SK-N-SH treated with all-trans-retinoic acid at 6 μM for 48 hours (cell line): ENCODE data around the gene SLC6A3.

Source experiments
- ATAC-seq: fragments of 200-7000 bp; cut with Tn5 transposase; 3 replicates; pipeline ENCODE4 v1.9.1; 2020; ENCODE audit warnings: mild to moderate bottlenecking, moderate library complexity
- BACH2 ChIP-seq: fragments of 250-450 bp; sonication (Bioruptor Pico); IDR thresholded peaks from 2 replicates; pipeline ENCODE4 v1.9.0; 2021; ENCODE audit warnings: mild to moderate bottlenecking, borderline replicate concordance
- CREB5 ChIP-seq: fragments of 250-450 bp; sonication (Bioruptor Pico); IDR thresholded peaks from 2 replicates; pipeline ENCODE4 v1.5.1; 2020; ENCODE audit warnings: low read depth, mild to moderate bottlenecking, moderate library complexity
- CSDC2 ChIP-seq: fragments of 250-450 bp; sonication (Bioruptor Pico); IDR thresholded peaks from 2 replicates; pipeline ENCODE4 v1.5.0; 2020; ENCODE audit warnings: mild to moderate bottlenecking, moderate library complexity
- ESRRG ChIP-seq: fragments of 250-450 bp; sonication (Bioruptor Pico); IDR thresholded peaks from 2 replicates; pipeline ENCODE4 v1.6.1; 2021; ENCODE audit warnings: mild to moderate bottlenecking
- GLIS3 ChIP-seq: fragments of 250-450 bp; sonication (Bioruptor Pico); IDR thresholded peaks from 2 replicates; pipeline ENCODE4 v1.5.0; 2020; ENCODE audit warnings: mild to moderate bottlenecking, moderate library complexity
- ISL1 ChIP-seq: fragments of 250-450 bp; sonication (Bioruptor Pico); IDR thresholded peaks from 2 replicates; pipeline ENCODE4 v2.1.2; 2022; ENCODE audit warnings: mild to moderate bottlenecking, moderate library complexity
- OSR1 ChIP-seq: fragments of 250-450 bp; sonication (Bioruptor Pico); IDR thresholded peaks from 2 replicates; pipeline ENCODE4 v1.8.0; 2022; ENCODE audit warnings: moderate library complexity, mild to moderate bottlenecking, inconsistent platforms
- POU6F1 ChIP-seq: fragments of 250-450 bp; sonication (Bioruptor Pico); IDR thresholded peaks from 2 replicates; pipeline ENCODE4 v1.8.0; 2021; ENCODE audit warnings: low read depth, mild to moderate bottlenecking, moderate library complexity, borderline replicate concordance
- PPARA ChIP-seq: fragments of 250-450 bp; sonication (Bioruptor Pico); IDR thresholded peaks from 2 replicates; pipeline ENCODE4 v1.5.0; 2020; ENCODE audit warnings: mild to moderate bottlenecking, borderline replicate concordance
- RARB ChIP-seq: fragments of 250-450 bp; sonication (Bioruptor Pico); IDR thresholded peaks from 2 replicates; pipeline ENCODE4 v1.8.0; 2021; ENCODE audit warnings: mild to moderate bottlenecking, moderate library complexity
- TCF4 ChIP-seq: fragments of 250-450 bp; sonication (Bioruptor Pico); IDR thresholded peaks from 2 replicates; pipeline ENCODE4 v1.8.0; 2021; ENCODE audit warnings: mild to moderate bottlenecking, moderate library complexity, borderline replicate concordance
- TOX ChIP-seq: fragments of 250-450 bp; sonication (Bioruptor Pico); IDR thresholded peaks from 2 replicates; pipeline ENCODE4 v1.8.0; 2021; ENCODE audit warnings: mild to moderate bottlenecking, moderate library complexity, borderline replicate concordance
- TSHZ2 ChIP-seq: fragments of 250-450 bp; sonication (Bioruptor Pico); IDR thresholded peaks from 2 replicates; pipeline ENCODE4 v1.5.0; 2020; ENCODE audit warnings: mild to moderate bottlenecking, moderate library complexity
- ZC3H10 ChIP-seq: fragments of 250-450 bp; sonication (Bioruptor Pico); IDR thresholded peaks from 2 replicates; pipeline ENCODE4 v1.5.1; 2021; ENCODE audit warnings: mild to moderate bottlenecking, moderate library complexity
- ZFP3 ChIP-seq: fragments of 250-450 bp; sonication (Bioruptor Pico); IDR thresholded peaks from 2 replicates; pipeline ENCODE4 v1.5.0; 2020; ENCODE audit warnings: mild to moderate bottlenecking, moderate library complexity
- ZFP30 ChIP-seq: fragments of 450-650 bp; formaldehyde crosslinking; IDR thresholded peaks from 2 replicates; pipeline ENCODE4 v1.5.0; 2022; ENCODE audit warnings: mild to moderate bottlenecking, moderate library complexity
- ZNF565 ChIP-seq: fragments of 450-650 bp; formaldehyde crosslinking; conservative IDR thresholded peaks from 2 replicates; pipeline ENCODE4 v1.5.0; 2020; ENCODE audit warnings: low read depth, mild to moderate bottlenecking, moderate library complexity
- ZNF70 ChIP-seq: fragments of 450-650 bp; formaldehyde crosslinking; IDR thresholded peaks from 2 replicates; pipeline ENCODE4 v1.5.0; 2020; ENCODE audit warnings: mild to moderate bottlenecking, moderate library complexity
- ZNF8 ChIP-seq: fragments of 450-650 bp; formaldehyde crosslinking; IDR thresholded peaks from 2 replicates; pipeline ENCODE4 v1.5.0; 2020; ENCODE audit warnings: mild to moderate bottlenecking, moderate library complexity
- TF ChIP-seq, protein P1 (sequence below): fragments of 250-450 bp; sonication (Bioruptor Pico); IDR thresholded peaks from 2 replicates; pipeline ENCODE4 v1.8.0; 2020; ENCODE audit warnings: mild to moderate bottlenecking, moderate library complexity, borderline replicate concordance

Gene SLC6A3

DNA sequence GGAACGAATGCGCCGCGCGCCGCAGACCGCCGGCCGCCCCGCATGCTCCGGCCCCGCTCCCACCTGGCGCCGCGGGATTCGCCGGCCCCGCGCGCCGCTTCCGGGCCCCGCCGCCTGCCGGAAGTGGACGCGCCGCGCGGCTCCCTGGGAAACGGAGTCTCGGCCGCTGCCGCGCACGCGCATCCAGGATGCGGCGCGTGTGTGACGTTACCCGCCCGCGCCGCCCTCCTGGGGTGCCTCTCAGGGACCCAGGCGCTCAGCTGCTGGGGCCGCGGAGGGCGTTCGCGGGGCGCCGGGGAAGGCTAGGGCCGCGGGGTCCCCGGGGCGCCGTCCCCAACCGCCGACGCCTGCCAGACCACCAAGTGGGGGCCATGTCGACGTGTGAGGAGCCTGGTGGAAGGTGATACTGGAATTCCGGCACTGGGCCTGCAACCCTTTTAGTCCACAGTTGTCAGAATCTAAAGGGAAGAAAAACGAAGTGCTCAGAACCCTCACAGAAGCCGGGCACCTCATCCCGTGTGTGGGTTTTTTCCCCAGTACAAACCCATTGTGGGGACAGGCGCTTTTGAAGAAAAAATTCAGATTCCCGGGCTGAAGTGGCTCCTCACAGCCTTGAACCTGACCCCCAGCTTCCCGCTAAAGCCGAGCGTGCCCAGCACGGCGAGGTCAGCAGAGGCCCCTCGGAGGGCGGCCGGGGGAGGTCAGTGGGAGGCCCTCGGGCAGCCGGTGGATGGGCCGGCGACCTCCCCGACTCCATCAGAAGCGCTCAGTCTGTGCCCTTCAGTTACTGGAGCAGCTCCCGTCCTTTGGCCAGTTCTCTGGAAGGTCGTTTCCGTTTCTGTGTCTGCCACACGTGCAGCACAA is 100.0 kb downstream of the SLC6A3 start, which contains the start of gene CLPTM1L (continued):
- TF ChIP-seq CREB5 (CRISPR knock-in tag) (no peak), ESRRG (CRISPR knock-in tag) (no peak), GLIS3 (no peak), ZNF8 (CRISPR knock-in tag) (no peak), ISL1 (CRISPR knock-in tag) (no peak), TSHZ2 (CRISPR knock-in tag) (no peak), OSR1 (no peak), ZC3H10 (no peak), ZFP3 (no peak)
- TF ChIP-seq, all 23 proteins: peak for 0

DNA sequence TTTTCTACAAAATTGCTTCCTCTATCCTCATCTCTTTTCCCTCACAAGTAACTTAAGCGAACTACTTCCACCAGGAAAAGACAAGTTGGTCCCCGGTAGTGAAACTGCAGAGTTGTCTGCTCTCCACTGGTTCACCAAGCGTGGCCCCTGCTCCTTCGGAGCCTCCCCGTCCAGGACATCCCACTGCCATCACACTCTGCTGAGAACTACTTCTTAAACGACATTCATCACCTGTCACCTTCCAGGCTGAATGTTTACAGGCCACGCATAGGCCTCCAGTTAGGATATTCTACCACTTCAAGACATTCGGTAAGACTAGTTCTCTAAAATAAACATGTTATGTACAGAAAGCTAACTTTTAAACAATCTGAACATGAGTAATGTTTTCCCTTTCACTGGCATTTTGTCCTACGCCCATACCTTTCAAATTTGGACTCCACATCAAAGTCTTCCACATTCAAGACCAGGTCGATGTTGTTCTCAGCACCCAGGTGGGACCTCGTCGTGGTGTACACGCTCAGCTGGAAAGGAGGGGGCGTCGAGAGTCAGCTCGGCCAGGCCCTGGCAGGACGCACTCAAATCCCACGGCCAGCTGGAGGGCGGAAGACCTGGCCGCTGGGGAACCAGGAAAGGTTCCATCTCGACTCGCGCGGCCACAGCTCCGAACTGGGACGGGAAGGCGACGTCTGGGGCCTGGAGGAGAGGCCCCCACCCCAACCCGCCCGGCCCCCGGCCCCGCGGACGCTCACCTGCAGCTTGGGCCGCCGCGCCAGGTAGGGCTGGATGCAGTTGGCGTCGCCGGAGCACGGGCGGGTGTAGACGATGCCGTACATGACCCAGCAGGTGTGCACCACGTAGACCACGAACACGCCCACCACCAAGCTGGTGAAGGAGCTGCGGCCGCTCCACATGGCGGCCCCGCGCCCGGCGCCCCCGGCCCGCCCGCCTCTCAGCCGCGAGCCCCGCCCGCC is 101.0 kb downstream of the SLC6A3 start:
- TF ChIP-seq CREB5 (CRISPR knock-in tag): no peak
- TF ChIP-seq GLIS3: no peak
- no peak for TF ChIP-seq PPARA
- TF ChIP-seq ZNF565 (CRISPR knock-in tag): no peak
- no peak for TF ChIP-seq BACH2
- no peak for TF ChIP-seq ZNF70 (CRISPR knock-in tag)
- no peak for TF ChIP-seq CSDC2 (CRISPR knock-in tag)
- no peak for TF ChIP-seq POU6F1 (CRISPR knock-in tag)
- no peak for TF ChIP-seq ZNF8 (CRISPR knock-in tag)
- TF ChIP-seq TOX (CRISPR knock-in tag): no peak
- TF ChIP-seq, all 23 proteins: peak for 0
- ATAC-seq: peak; percentile 30

DNA sequence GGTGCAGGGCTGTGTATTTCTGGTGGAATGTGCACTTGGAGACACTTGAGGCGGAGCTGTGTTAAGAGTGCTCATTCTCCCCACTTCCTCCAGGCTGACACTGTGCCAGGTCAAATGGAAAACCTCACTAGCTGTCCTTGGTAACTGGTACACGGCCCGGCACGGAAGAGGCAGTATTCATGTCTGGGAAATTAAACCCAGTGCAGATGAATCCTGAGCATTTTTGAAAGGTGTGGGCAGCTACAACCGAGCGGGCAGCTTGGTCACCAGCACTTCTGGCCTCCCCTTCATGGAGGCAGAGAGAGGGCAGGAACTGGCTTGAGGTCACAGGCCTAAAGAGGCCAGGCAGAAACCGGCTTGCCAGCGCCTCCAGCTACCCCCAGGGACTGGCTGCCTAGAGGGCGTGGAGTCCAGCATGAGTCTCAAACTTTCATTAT is 101.9 kb downstream of the SLC6A3 start:
- no peak for TF ChIP-seq PPARA
- no peak for TF ChIP-seq ZFP3
- TF ChIP-seq OSR1: no peak
- TF ChIP-seq, protein P1, sequence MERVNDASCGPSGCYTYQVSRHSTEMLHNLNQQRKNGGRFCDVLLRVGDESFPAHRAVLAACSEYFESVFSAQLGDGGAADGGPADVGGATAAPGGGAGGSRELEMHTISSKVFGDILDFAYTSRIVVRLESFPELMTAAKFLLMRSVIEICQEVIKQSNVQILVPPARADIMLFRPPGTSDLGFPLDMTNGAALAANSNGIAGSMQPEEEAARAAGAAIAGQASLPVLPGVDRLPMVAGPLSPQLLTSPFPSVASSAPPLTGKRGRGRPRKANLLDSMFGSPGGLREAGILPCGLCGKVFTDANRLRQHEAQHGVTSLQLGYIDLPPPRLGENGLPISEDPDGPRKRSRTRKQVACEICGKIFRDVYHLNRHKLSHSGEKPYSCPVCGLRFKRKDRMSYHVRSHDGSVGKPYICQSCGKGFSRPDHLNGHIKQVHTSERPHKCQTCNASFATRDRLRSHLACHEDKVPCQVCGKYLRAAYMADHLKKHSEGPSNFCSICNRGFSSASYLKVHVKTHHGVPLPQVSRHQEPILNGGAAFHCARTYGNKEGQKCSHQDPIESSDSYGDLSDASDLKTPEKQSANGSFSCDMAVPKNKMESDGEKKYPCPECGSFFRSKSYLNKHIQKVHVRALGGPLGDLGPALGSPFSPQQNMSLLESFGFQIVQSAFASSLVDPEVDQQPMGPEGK: no peak
- no peak for TF ChIP-seq RARB (CRISPR knock-in tag)
- no peak for TF ChIP-seq TSHZ2 (CRISPR knock-in tag)
- TF ChIP-seq TCF4 (CRISPR knock-in tag): no peak
- no peak for TF ChIP-seq ZNF70 (CRISPR knock-in tag)
- no peak for TF ChIP-seq ZNF565 (CRISPR knock-in tag)
- TF ChIP-seq CREB5 (CRISPR knock-in tag): no peak
- TF ChIP-seq ZNF8 (CRISPR knock-in tag): no peak
- no peak for TF ChIP-seq BACH2
- TF ChIP-seq ISL1 (CRISPR knock-in tag): no peak
- TF ChIP-seq GLIS3: no peak
- TF ChIP-seq CSDC2 (CRISPR knock-in tag): no peak
- TF ChIP-seq TOX (CRISPR knock-in tag): no peak
- TF ChIP-seq ZFP30 (CRISPR knock-in tag): no peak
- TF ChIP-seq, all 23 proteins: peak for 0
- ATAC-seq: no peak
